ENCODE measurements around the gene SNRPB.

Gene SNRPB

DNA sequence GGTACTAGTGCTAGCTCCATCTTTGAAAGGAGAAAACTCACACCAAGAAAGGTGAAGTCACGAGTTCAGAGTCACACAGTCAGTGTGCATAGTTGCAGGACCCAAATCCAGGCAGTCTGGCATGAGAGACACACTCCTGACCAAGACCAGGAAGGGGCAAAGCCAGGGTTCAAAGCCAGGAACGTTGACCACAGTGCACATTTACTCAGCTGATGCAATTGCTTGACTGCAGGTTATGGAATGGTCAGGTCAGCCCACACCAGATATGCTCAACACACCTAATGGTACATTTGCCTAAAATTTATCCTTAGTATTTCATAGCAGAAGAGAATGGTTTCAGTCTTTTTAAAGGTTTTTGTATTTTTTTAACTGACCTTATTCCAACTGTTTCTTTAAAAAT, 52.2 kb downstream of the SNRPB start:
- DNase-seq, result no peak

- no peak for DNase-seq
Measured at GRCh38 chr20:2417213-2417541, 53.4 kb downstream of the SNRPB start.

DNA sequence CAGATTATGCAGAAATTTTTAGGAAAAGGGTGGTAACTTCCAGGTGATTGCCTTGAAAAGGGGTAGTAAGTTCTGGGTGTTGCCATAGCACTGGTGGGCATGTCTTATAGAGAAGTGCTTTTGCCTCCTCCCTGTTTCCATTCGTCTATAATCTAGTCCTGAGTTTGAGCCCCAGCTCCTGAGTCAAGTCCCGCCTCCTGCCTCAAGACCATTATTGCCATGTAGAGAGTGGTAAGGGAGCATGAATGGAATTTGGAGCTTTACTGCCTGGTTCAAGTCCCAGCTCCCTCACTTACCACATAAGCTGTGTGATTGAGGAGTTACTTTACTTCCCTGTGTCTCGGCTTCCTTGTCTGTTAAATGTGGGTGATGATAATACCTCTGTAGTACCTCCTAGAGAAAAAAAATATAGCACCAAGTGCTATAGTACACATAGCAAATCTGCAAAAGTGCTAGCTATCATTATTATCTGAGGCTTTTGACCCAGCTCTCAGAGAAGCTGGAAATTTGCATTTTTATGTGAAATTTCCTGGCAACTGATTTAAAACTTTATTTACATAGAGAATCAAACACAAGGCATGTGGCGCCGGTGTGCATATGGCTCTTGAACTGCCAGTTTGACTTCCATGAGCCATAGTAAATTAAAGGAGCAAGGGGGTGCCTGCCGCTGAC, 53.9 kb downstream of the SNRPB start:
- DNase-seq, result no peak

Measured in GF-D8 (cell line).